Stimulated activated naive CD8-positive, alpha-beta T cell treated with anti-CD3 and anti-CD28 coated beads, Interleukin-15, Interleukin-2, amounts not matched to agents 100 U/mL and 50 U/mL, for 24 hours (primary cell): Measurements from ENCODE around the gene CNPPD1.
"Not testable (repeated sequence)": the region's sequence is repeated elsewhere in the genome, so short reads cannot be mapped to it uniquely, and the experiment has no call there.

ENCODE experiments used
- ATAC-seq: fragments of 150-1000 bp; cut with Tn5 transposase; one replicate; pipeline ENCODE4 v1.10.0; 2021
- DNase-seq: peaks from one replicate; pipeline ENCODE4 v3.0.0; 2021

The CNPPD1 gene

GRCh38 chr2:219207884-219208740, 31.4 kb upstream of the CNPPD1 start:
- ATAC-seq (no peak), DNase-seq (no peak)

DNA sequence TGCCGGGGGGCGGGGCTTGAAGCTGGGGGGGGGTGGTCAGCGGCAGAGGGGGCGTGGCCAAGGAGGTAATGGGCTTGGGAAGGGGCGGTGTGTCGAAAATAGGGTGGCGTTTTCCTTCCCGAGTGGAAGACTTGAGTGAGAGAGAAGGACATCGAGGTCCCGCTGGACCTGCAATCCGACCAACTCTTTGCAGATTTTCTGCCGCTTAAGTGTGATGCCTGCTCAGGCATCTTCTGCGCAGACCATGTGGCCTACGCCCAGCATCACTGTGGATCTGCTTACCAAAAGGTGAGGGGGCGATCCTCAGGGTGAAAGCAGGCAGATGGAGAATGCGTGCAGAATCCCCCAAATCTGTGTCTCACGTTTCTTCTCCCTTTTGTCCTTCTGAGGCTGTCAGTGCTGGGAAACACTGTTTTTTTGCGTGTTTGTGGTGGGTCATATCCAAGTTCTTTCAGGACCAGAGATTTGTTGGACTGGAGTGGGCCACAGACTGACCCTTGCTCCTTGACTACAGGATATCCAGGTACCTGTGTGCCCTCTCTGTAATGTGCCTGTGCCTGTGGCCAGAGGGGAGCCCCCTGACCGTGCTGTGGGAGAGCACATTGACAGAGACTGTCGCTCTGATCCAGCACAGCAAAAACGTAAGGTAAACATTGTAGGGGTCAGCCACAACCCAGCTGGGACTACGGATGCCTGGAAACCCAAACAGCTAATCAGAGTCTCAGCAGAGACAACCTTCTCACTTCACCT, 30.6 kb upstream of the CNPPD1 start:
- no peak for DNase-seq
- ATAC-seq: no peak

- peak; percentile 97 for DNase-seq
- ATAC-seq: peak; percentile 97
These were observed 29.8 kb upstream of the CNPPD1 start, which contains the start of gene ZFAND2B for GRCh38 chr2:219206328-219207133. Gene ZFAND2B (plus strand): TSS chr2:219206782. CDS start chr2:219206988, 206 bp downstream.

GRCh38 chr2:219205981-219206327, 29.2 kb upstream of the CNPPD1 start:
- ATAC-seq (no peak), DNase-seq (no peak)

DNA sequence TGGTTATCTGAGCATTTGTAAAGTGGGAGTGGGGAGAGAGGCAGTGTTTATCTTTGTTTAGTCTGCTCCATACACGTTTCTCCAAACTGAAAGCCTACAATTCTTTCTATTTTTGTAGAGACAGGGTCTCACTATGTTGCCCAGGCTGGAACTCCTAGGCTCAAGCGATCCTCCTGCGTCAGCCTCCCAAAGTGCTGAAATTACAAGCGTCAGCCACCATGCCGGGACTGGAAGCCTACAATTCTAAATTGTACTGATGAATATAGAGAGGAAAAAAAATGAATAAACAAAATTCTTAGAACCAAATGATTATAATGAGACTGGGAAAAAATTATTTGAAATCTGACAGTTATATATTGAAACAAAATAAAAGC, 28.4 kb upstream of the CNPPD1 start:
- no peak for ATAC-seq
- no peak for DNase-seq

GRCh38 chr2:219204425-219205164, 27.9 kb upstream of the CNPPD1 start:
- ATAC-seq: no peak
- DNase-seq: no peak

- not testable (repeated sequence) for ATAC-seq, DNase-seq
These were observed 24.6 kb upstream of the CNPPD1 start for GRCh38 chr2:219201331-219201730.

DNA sequence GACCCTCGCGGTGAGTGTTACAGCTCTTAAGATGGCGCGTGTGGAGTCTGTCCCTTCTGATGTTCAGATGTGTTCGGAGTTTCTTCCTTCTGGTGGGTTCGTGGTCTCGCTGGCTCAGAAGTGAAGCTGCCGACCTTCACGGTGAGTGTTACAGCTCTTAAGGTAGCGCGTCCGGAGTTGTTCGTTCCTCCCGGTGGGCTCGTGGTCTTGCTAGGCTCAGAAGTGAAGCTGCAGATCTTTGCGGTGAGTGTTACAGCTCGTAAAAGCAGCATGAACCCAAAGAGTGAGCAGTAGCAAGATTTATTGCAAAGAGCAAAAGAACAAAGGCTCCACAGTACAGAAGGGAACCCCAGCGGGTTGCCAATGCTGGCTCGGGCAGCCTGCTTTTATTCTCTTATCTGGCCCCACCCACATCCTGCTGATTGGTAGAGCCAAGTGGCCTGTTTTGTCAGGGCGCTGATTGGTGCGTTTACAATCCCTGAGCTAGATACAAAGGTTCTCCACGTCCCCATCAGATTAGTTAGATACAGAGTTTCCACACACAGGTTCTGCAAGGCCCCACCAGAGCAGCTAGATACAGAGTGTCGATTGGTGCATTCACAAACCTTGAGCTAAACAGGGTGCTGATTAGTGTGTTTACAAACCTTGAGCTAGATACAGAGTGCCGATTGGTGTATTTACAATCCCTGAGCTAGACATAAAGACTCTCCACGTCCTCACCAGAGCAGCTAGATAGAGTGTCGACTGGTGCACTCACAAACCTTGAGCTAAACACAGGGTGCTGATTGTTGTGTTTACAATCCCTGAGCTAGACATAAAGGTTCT, 24.0 kb upstream of the CNPPD1 start:
- ATAC-seq: not testable (repeated sequence)
- peak; percentile 60 for DNase-seq

DNA sequence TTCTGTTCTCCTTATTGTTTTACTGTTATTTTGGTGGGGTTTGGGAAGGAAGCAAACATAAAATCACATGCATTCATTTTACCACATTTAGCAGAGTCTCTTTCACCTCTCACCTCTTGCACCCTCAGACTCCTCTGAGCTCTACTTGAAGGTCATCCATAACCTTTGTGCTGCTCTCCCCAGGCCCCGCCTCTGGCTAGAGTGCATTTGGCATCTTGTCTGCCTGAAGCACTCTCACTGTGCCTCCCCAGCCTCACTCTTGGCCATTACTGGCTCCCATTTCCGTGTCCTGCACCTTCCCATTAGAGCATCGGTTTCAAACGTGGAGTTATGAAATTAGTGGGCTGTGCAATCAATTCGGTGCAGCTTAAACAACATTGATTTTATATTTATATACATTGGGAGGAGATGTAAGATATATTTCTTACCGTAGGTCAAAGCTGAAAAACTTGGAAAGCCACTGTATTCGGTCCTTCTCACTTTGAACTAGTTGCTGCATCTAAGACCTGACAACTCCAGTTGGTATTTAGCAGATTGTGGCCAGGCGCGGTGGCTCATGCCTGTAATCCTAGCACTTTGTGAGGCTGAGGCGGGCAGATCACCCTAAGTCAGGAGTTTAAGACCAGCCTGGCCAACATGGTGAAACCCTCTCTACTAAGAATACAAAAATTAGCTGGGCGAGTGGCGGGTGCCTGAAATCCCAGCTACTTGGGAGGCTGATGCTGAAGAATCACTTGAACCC, 22.9 kb upstream of the CNPPD1 start:
- no peak for DNase-seq
- peak; percentile 74 for ATAC-seq

DNA sequence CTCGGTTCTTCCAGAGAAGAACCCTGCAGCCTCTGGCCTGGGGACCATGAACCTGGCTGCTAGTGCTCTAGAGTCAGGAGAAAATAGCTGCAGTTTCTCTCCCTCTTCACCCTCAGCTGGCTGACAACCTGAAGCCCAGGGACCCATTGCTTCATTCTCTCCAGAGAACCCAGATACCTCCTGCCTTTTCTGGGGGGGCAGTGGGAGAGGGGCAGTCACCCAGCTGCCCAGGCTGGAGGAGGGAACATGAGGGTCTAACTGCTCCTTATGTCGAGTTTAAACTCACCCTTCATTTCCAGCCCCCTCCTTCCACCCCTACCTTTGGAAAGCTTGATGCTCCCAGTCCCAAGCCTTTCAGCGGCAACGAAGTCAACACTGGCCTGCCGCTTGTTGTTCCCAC, 22.2 kb upstream of the CNPPD1 start:
- no peak for ATAC-seq
- no peak for DNase-seq

DNA sequence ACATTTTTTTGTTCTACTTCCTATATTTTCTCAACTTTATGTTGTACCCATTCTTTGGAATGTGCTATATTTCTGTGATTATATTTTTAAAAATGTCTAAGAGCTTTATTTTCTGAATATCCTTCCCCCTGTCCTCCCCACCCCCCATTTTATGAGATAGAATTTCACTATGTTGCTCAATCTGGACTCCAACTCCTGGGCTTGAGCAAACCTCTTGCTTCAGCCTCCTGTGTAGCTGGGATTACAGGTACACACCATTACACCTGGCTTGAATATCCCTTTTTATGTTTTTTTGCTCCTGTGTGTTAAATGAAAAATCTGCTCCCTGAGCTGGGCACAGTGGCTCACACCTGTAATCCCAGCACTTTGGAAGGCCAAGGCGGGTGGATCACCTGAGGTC, 20.7 kb upstream of the CNPPD1 start:
- ATAC-seq: no peak

GRCh38 chr2:219186754-219187456, 10.2 kb upstream of the CNPPD1 start:
- ATAC-seq: peak; percentile 87
- DNase-seq: no peak

More for the DNA sequence above, 20.7 kb upstream of the CNPPD1 start:
- DNase-seq: no peak

DNA sequence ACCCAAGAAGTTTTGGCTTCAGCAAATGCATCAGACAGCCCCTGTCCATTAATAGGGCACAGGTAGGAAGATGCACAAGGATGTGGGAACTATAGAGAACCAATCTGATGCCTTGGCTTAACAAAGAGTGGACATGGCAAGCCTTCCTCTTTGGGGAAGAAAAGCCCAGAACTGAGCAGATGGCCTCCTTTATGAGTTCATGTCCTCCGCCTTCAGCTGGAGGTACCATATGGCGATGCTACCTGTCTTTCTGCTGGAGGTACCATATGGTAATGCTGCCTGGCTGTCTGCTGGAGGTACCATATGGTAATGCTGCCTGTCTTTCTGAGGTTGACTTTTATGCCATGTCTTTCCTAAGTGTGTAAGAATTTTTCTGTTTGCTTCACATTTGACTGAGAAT, 7.4 kb upstream of the CNPPD1 start:
- ATAC-seq: no peak
- no peak for DNase-seq

DNA sequence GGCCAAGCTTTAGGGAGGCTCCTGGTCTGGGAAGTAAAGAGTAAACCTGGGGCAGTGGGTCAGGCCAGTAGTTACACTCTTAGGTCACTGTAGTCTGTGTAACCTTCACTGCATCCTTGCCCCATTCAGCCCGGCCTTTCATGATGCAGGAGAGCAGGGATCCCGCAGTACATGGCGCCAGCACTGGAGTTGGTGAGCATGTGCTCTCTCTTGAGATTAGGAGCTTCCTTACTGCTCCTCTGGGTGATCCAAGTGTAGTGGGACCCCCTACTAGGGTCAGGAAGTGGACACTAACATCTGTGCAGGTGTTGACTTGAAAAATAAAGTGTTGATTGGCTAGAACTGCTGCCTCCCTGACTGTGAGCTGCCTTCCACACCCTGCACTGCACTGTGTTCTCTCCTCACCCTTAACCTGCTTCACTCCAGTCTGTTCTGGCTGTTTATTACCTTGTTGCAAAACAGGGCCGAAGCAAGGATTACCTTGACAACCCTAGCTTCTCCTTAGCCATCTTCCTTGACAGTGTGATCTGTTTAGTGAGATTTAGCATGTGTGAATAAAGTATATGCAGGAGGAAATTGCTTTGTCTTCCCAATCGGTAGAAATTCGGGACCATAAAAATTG, 6.5 kb upstream of the CNPPD1 start:
- ATAC-seq (no peak), DNase-seq (no peak)

- DNase-seq (no peak), ATAC-seq (no peak)
These were observed 5.8 kb upstream of the CNPPD1 start for GRCh38 chr2:219182331-219183150.

DNA sequence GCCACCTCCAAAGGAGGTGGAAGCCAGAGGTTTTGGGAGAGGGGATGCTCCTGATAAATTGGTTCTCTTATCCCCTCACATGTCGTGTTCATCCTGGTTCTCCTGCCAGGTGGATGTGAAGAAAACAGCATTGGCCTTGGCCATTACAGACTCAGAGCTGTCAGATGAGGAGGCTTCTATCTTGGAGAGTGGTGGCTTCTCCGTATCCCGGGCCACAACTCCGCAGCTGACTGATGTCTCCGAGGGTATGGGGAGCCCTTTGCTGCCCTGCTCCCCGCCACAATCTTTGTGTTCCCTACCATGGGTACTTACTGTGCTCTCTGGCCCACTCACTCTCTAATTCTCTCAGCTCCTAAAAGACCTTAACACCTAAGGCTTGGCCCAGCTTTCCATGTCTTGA, 4.8 kb upstream of the CNPPD1 start:
- ATAC-seq (no peak), DNase-seq (no peak)

GRCh38 chr2:219180961-219181360, 4.2 kb upstream of the CNPPD1 start:
- ATAC-seq (no peak), DNase-seq (no peak)
